GM12875 (cell line): ENCODE data around the gene C2orf80.
"Not testable (repeated sequence)": the region's sequence is repeated elsewhere in the genome, so short reads cannot be mapped to it uniquely, and the experiment has no call there.

ENCODE experiments used
- H3K4me3 ChIP-seq: one replicate; pipeline ENCODE4 v1.5.1; 2011; ENCODE audit warnings: low read depth, low read length, control low read depth
- CTCF ChIP-seq: IDR thresholded peaks from 2 replicates; pipeline ENCODE4 v1.5.1; 2011; ENCODE audit warnings: low read depth, mild to moderate bottlenecking, control low read depth, inconsistent platforms, low read length, moderate library complexity, borderline replicate concordance; ENCODE audit not compliant: insufficient read depth

C2orf80 gene

DNA sequence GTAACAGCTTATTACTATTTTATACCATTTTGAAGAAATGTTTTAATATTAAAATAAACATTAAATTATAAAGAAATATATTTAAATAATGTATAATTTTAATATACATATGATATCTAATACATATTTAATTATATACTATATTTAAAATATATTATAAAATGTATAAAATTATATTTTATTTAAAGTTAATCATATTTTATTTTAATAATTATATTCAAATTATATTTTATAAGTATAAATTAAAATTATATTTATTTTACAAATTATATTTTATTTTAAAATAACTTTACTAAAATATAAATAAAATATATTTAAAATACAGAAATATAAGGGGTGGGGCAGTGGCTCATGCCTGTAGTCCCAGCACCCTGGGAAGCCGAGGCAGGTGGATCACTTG lies 67.6 kb downstream of the C2orf80 start:
- no peak overlapping the region for H3K4me3 ChIP-seq
- TF ChIP-seq CTCF, result no peak

DNA sequence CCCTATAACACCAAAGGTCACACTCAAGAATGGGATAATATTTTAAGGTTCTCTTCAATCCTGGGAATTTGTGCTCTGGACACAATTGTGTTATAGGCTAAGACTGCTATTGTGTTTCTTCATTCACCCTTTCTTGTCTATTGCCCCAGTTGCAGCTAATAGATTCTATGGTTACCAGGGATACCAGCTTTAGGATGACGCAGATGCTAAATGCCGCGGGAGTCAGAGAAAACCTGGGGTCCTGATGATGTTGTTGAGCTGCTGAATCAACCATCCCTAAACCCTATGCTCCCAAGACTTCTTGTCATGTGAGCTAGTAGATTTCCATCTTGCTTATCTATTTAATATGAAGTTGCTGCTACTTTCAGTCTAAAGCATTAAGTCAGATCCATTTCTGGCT lies 70.9 kb downstream of the C2orf80 start:
- H3K4me3 ChIP-seq, result no peak overlapping the region
- TF ChIP-seq CTCF, result no peak

GRCh38 chr2:208117390-208117789 lies 72.4 kb downstream of the C2orf80 start:
- not testable (repeated sequence) for H3K4me3 ChIP-seq
